ENCODE measurements around the gene TMEM42. TPM values are rescaled to one million over a fixed set of nuclear protein-coding genes. Genes with fewer than 3 reads are reported as not detected.

Gene TMEM42
- total and polyA plus RNA-seq, 9 of the 15 experiments (the other 6 are each of a cell fraction or from before 2014, with no cell fraction given) = 0.53 to 1.6 (median 0.98) TPM

DNA sequence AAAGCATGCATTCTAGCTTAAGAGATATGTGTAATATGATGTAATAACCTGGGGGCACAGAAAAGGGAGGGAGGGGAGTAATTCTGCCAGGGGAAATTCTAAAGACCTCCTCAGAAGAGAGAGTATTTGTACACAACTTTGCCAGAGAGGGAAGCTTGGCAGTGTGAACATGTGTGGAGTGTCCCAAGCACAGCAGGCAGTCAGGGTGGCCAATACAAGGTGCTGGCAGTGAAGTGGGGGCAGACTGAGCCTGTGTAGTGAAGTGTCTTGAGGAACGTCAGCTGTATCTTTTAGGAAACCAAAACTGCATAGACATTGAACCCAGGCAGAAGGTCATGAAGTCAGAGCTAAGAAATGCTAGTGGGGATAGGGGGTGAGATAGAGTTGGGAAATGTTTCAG, 29.7 kb upstream of the TMEM42 start:
- no peak for TF ChIP-seq ETV1 (tag; conservative IDR thresholded peaks at IDR 0.05; ENCODE audit: low read depth)
- TF ChIP-seq CC2D1A (IDR thresholded peaks at IDR 0.05) = no peak
- no peak for TF ChIP-seq CBX2 (IDR thresholded peaks at IDR 0.05; ENCODE audit: insufficient read depth, low read length, poor library complexity, severe bottlenecking)
- CTCF ChIA-PET (ENCODE audit: low intra/inter-chr PET ratio) = no interaction called here
- in situ Hi-C loops (cut with MboI) (no loop called here), intact Hi-C loops (cut with micrococcal nuclease) (no loop called here)
- Histone ChIP-seq H3K4me2 (ENCODE audit: insufficient read depth, low read length) (no peak overlapping the region), H3K27ac (ENCODE audit: extremely low read depth, low read depth, low read length) (no peak overlapping the region), H4K20me1 (replicated peaks; ENCODE audit: control insufficient read depth, insufficient read depth, low read length) (no peaks in the 10 kb centered on the region), H3K9me3 (replicated peaks; ENCODE audit: control insufficient read depth, insufficient read depth, low read depth, low read length) (peaks cover 4% of the 10 kb centered on the region), H2AFZ (ENCODE audit: low read depth, low read length) (no peak overlapping the region), H3K4me1 (replicated peaks in 1 of 2; ENCODE audit: control insufficient read depth in 2 of 2, insufficient read depth in 2 of 2, low read length in 2 of 2) (no peaks in the 10 kb centered on the region), H3K9ac (ENCODE audit: insufficient read depth in 1 of 2, low read depth in 2 of 2, low read length in 2 of 2) (no peak overlapping the region), H3K4me3 (no peak overlapping the region), H3K9me1 (ENCODE audit: control insufficient read depth, insufficient read depth, low read length) (no peaks in the 10 kb centered on the region), H3K27me3 (ENCODE audit: control insufficient read depth in 2 of 2, insufficient read depth in 2 of 2, low read length in 2 of 2) (no peaks in the 10 kb centered on the region), H3K79me2 (ENCODE audit: control insufficient read depth, insufficient read depth, low read length) (no peaks in the 10 kb centered on the region), H3K36me3 (ENCODE audit: control insufficient read depth, insufficient read depth, low read length) (peaks cover 72% of the 10 kb centered on the region)
- BruUV-seq (replicated peaks) = no TSS peak
- 100% methylated on average over 1 of the region's 1 CpG for WGBS (ENCODE audit: insufficient coverage, low coverage, missing lambda C conversion rate)
- no peak for DNase-seq (ENCODE audit: extremely low read depth in 1 of 4, low spot score in 3 of 4)
- no peak for FAIRE-seq
- ATAC-seq = no peak
- POLR2A ChIA-PET = interaction anchor here (1.0 to 1.3 kb wide), 3 partner anchors 14 to 32 kb away, joined by 3 to 4 read pairs (median 3); no protein-coding TSS in a partner anchor

DNA sequence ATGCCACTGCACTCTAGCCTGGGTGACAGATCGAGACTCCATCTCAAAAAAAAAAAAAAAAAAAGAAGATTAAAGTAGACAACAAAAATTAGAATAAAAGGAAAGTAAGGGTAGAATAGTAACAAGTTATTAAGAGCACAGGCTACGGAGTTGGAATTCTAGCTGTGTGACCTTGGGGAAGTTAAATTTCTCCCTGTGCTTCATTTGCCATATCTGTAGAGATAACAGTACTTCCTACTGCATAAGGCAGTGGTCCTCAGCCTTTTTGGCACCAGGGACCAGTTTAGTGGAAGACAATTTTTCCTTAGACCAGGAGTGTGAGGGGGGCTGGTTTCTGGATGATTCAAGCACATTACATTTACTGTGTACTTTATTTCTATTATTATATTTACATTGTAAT, 28.7 kb upstream of the TMEM42 start:
- no peaks in the 10 kb centered on the region for H3K9me1 ChIP-seq (ENCODE audit: control insufficient read depth, insufficient read depth, low read length)
- FAIRE-seq (no peak), ATAC-seq (no peak), DNase-seq (ENCODE audit: extremely low read depth in 1 of 4, low spot score in 3 of 4) (no peak)
- intact Hi-C loops (cut with micrococcal nuclease) (no loop called here), in situ Hi-C loops (cut with MboI) (no loop called here)
- WGBS (ENCODE audit: insufficient coverage, low coverage, missing lambda C conversion rate) = 97% methylated on average over 2 of the region's 2 CpGs
- no peak overlapping the region for H3K4me3 ChIP-seq
- H3K27ac ChIP-seq (ENCODE audit: extremely low read depth, low read depth, low read length) = no peak overlapping the region
- H3K79me2 ChIP-seq (ENCODE audit: control insufficient read depth, insufficient read depth, low read length) = no peaks in the 10 kb centered on the region
- no peak overlapping the region for H2AFZ ChIP-seq (ENCODE audit: low read depth, low read length)
- H3K9me3 ChIP-seq (replicated peaks; ENCODE audit: control insufficient read depth, insufficient read depth, low read depth, low read length) = peaks cover 4% of the 10 kb centered on the region
- H3K4me1 ChIP-seq (replicated peaks in 1 of 2; ENCODE audit: control insufficient read depth in 2 of 2, insufficient read depth in 2 of 2, low read length in 2 of 2) = no peaks in the 10 kb centered on the region
- H3K9ac ChIP-seq (ENCODE audit: insufficient read depth in 1 of 2, low read depth in 2 of 2, low read length in 2 of 2) = no peak overlapping the region
- BruUV-seq (replicated peaks) = no TSS peak
- H3K36me3 ChIP-seq (ENCODE audit: control insufficient read depth, insufficient read depth, low read length) = peaks cover 74% of the 10 kb centered on the region
- H3K4me2 ChIP-seq (ENCODE audit: insufficient read depth, low read length) = no peak overlapping the region
- H4K20me1 ChIP-seq (replicated peaks; ENCODE audit: control insufficient read depth, insufficient read depth, low read length) = no peaks in the 10 kb centered on the region
- CTCF ChIA-PET (ENCODE audit: low intra/inter-chr PET ratio) = no interaction called here
- POLR2A ChIA-PET = interaction anchor here (0.6 to 1.1 kb wide), 2 partner anchors 13 to 162 kb away, joined by 3 read pairs; no protein-coding TSS in a partner anchor
- no peaks in the 10 kb centered on the region for H3K27me3 ChIP-seq (ENCODE audit: control insufficient read depth in 2 of 2, insufficient read depth in 2 of 2, low read length in 2 of 2)
- TF ChIP-seq KDM5B (IDR thresholded peaks at IDR 0.05; ENCODE audit: insufficient replicate concordance, low read depth, low read length) (no peak), ZNF354B (CRISPR knock-in tag; IDR thresholded peaks at IDR 0.05) (no peak), NFE2L1 (tag; IDR thresholded peaks at IDR 0.05; ENCODE audit: borderline replicate concordance, low read depth) (no peak), DDX20 (tag; IDR thresholded peaks at IDR 0.05; ENCODE audit: low read depth) (no peak), NBN (IDR thresholded peaks at IDR 0.05; ENCODE audit: low read depth) (no peak), KLF1 (tag; IDR thresholded peaks at IDR 0.05) (no peak)
- TF ChIP-seq, protein P1, sequence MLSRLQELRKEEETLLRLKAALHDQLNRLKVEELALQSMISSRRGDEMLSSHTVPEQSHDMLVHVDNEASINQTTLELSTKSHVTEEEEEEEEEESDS (CRISPR knock-in tag; IDR thresholded peaks at IDR 0.05) = no peak
- TF ChIP-seq, protein P2, sequence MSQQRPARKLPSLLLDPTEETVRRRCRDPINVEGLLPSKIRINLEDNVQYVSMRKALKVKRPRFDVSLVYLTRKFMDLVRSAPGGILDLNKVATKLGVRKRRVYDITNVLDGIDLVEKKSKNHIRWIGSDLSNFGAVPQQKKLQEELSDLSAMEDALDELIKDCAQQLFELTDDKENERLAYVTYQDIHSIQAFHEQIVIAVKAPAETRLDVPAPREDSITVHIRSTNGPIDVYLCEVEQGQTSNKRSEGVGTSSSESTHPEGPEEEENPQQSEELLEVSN (IDR thresholded peaks at IDR 0.05; ENCODE audit: borderline replicate concordance in 1 of 2, extremely low read depth in 1 of 2, insufficient read depth in 1 of 2, insufficient read length in 1 of 2, low read depth in 1 of 2, low read length in 1 of 2, poor library complexity in 1 of 2, severe bottlenecking in 1 of 2) = no peak
- TF ChIP-seq, protein P3, sequence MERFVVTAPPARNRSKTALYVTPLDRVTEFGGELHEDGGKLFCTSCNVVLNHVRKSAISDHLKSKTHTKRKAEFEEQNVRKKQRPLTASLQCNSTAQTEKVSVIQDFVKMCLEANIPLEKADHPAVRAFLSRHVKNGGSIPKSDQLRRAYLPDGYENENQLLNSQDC (CRISPR knock-in tag; IDR thresholded peaks at IDR 0.05) = no peak
- TF ChIP-seq, protein P4, sequence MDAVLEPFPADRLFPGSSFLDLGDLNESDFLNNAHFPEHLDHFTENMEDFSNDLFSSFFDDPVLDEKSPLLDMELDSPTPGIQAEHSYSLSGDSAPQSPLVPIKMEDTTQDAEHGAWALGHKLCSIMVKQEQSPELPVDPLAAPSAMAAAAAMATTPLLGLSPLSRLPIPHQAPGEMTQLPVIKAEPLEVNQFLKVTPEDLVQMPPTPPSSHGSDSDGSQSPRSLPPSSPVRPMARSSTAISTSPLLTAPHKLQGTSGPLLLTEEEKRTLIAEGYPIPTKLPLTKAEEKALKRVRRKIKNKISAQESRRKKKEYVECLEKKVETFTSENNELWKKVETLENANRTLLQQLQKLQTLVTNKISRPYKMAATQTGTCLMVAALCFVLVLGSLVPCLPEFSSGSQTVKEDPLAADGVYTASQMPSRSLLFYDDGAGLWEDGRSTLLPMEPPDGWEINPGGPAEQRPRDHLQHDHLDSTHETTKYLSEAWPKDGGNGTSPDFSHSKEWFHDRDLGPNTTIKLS (IDR thresholded peaks at IDR 0.05; ENCODE audit: borderline replicate concordance, low read depth) = no peak
